A673 (cell line): ENCODE results near the gene PIK3IP1.

Experiments
- EZH2 ChIP-seq: fragments of 200-600 bp; sonication (generic); IDR thresholded peaks from 2 replicates; pipeline ENCODE4 v1.6.1; 2017; ENCODE audit warnings: borderline replicate concordance, low read depth, mild to moderate bottlenecking, mixed read lengths, antibody characterized with exemption, low read length; ENCODE audit not compliant: poor library complexity, severe bottlenecking
- TF ChIP-seq, protein P1 (sequence below): fragments of 300-800, 200-600 bp; sonication (generic); conservative IDR thresholded peaks from 2 replicates; pipeline ENCODE4 v1.5.1; 2017; ENCODE audit warnings: low read depth, mild to moderate bottlenecking, antibody characterized with exemption, low read length, moderate library complexity, mixed read lengths

DNA sequence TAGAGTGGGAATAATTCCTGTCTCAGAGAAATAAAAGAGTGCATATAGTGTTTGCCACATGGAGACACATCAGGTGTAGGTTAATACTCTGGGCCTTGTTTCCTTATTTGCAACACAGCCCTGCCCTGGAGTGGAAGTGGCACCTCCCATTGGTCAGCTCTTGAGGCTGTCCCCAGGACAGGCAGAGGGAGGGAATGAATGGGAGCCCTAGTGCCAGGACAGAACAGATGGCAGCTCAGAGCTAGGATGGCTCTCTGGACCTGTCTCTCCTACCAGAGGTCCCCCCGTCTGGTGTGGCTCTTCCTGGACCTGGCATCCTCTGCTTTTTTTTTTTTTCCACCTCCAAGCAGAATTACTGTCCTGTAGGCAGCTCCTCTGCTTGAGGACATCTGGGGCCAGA lies 44.6 kb downstream of the PIK3IP1 start:
- TF ChIP-seq, protein P1, sequence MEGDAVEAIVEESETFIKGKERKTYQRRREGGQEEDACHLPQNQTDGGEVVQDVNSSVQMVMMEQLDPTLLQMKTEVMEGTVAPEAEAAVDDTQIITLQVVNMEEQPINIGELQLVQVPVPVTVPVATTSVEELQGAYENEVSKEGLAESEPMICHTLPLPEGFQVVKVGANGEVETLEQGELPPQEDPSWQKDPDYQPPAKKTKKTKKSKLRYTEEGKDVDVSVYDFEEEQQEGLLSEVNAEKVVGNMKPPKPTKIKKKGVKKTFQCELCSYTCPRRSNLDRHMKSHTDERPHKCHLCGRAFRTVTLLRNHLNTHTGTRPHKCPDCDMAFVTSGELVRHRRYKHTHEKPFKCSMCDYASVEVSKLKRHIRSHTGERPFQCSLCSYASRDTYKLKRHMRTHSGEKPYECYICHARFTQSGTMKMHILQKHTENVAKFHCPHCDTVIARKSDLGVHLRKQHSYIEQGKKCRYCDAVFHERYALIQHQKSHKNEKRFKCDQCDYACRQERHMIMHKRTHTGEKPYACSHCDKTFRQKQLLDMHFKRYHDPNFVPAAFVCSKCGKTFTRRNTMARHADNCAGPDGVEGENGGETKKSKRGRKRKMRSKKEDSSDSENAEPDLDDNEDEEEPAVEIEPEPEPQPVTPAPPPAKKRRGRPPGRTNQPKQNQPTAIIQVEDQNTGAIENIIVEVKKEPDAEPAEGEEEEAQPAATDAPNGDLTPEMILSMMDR: no peak
- TF ChIP-seq EZH2: no peak
